ENCODE results near the gene RNF141. TPM values are rescaled to one million over a fixed set of nuclear protein-coding genes. Genes with fewer than 3 reads are reported as not detected.

Gene RNF141
- total and polyA plus RNA-seq, 2 experiments from 2014 or later, result 35.9 to 46.9 TPM

GRCh38 chr11:10542776-10543175, 1.8 kb upstream of the RNF141 start:
- H4K20me1 ChIP-seq (ENCODE audit: insufficient read depth), result no peaks in the 10 kb centered on the region; the same call in 1 of the 2 replicates
- H3K9me3 ChIP-seq (ENCODE audit: low read depth), result no peaks in the 10 kb centered on the region
- peaks cover 28% of the 10 kb centered on the region for H3K79me2 ChIP-seq (ENCODE audit: insufficient read depth)
- no peaks in the 10 kb centered on the region for H3K9me2 ChIP-seq (ENCODE audit: insufficient read depth)
- H3K4me1 ChIP-seq (ENCODE audit: insufficient read depth), result peaks cover 21% of the 10 kb centered on the region
- H3F3A ChIP-seq (ENCODE audit: insufficient read depth), result 0 out of 2 replicates have a peak, but pooled peaks cover 5% of the 10 kb centered on the region
- H3K4me3 ChIP-seq, result no peak overlapping the region
- H3K9ac ChIP-seq, result no peak overlapping the region
- WGBS, 2 experiments (ENCODE audit: low coverage in 1 of 2, low lambda C conversion rate in 2 of 2, missing lambda C conversion rate in 2 of 2), result 94 to 96% methylated on average over 3 of the region's 3 CpGs
- no peak overlapping the region for H3K27ac ChIP-seq
- H3K27me3 ChIP-seq (replicated peaks; ENCODE audit: insufficient read depth), result no peaks in the 10 kb centered on the region
- H2AFZ ChIP-seq, result no peak overlapping the region
- no peak overlapping the region for H3K4me2 ChIP-seq (ENCODE audit: unreplicated experiment)
- DNase-seq, result no peak
- in situ Hi-C loops (cut with MboI), result no loop called here
- no peaks in the 10 kb centered on the region for H3K36me3 ChIP-seq (ENCODE audit: low read depth)
- TF ChIP-seq EZH2phosphoT487 (IDR thresholded peaks at IDR 0.05; ENCODE audit: insufficient read depth, low read depth) (no peak), EZH2 (IDR thresholded peaks at IDR 0.05; ENCODE audit: insufficient read depth, poor library complexity, severe bottlenecking) (no peak)

GRCh38 chr11:10541561-10541930, 559 bp upstream of the RNF141 start:
- Histone ChIP-seq H3K9me3 (ENCODE audit: low read depth) (no peaks in the 10 kb centered on the region), H3K79me2 (ENCODE audit: insufficient read depth) (peaks cover 40% of the 10 kb centered on the region), H3K9me2 (ENCODE audit: insufficient read depth) (no peaks in the 10 kb centered on the region), H3K9ac (peak overlapping the region; percentile 88), H2AFZ (peak overlapping the region; percentile 90), H3K4me2 (ENCODE audit: unreplicated experiment) (peak overlapping the region; percentile 72), H3K4me1 (ENCODE audit: insufficient read depth) (peaks cover 21% of the 10 kb centered on the region), H3K27me3 (replicated peaks; ENCODE audit: insufficient read depth) (no peaks in the 10 kb centered on the region), H3K27ac (peak overlapping the region; percentile 72), H3F3A (ENCODE audit: insufficient read depth) (0 out of 2 replicates have a peak, but pooled peaks cover 5% of the 10 kb centered on the region), H3K36me3 (ENCODE audit: low read depth) (no peaks in the 10 kb centered on the region), H4K20me1 (ENCODE audit: insufficient read depth) (no peaks in the 10 kb centered on the region; the same call in 1 of the 2 replicates), H3K4me3 (peak overlapping the region; percentile 92)
- no peak for TF ChIP-seq EZH2 (IDR thresholded peaks at IDR 0.05; ENCODE audit: insufficient read depth, poor library complexity, severe bottlenecking)
- no peak for TF ChIP-seq EZH2phosphoT487 (IDR thresholded peaks at IDR 0.05; ENCODE audit: insufficient read depth, low read depth)
- DNase-seq, result peak; percentile 17
- WGBS, 2 experiments (ENCODE audit: low coverage in 1 of 2, low lambda C conversion rate in 2 of 2, missing lambda C conversion rate in 2 of 2), result 14 to 16% methylated on average over 5 of the region's 5 CpGs
- in situ Hi-C loops (cut with MboI), result no loop called here

GRCh38 chr11:10540546-10540914, 457 bp downstream of the RNF141 start:
- Histone ChIP-seq H3K27me3 (replicated peaks; ENCODE audit: insufficient read depth) (no peaks in the 10 kb centered on the region), H4K20me1 (ENCODE audit: insufficient read depth) (no peaks in the 10 kb centered on the region; the same call in 1 of the 2 replicates), H3K9me3 (ENCODE audit: low read depth) (no peaks in the 10 kb centered on the region), H3K9ac (peak overlapping the region; percentile 88), H3K79me2 (ENCODE audit: insufficient read depth) (peaks cover 50% of the 10 kb centered on the region), H3K4me3 (peak overlapping the region; percentile 92), H3F3A (ENCODE audit: insufficient read depth) (0 out of 2 replicates have a peak, but pooled peaks cover 5% of the 10 kb centered on the region), H2AFZ (peak overlapping the region; percentile 64), H3K36me3 (ENCODE audit: low read depth) (no peaks in the 10 kb centered on the region), H3K9me2 (ENCODE audit: insufficient read depth) (no peaks in the 10 kb centered on the region), H3K4me2 (ENCODE audit: unreplicated experiment) (peak overlapping the region; percentile 99), H3K27ac (peak overlapping the region; percentile 72), H3K4me1 (ENCODE audit: insufficient read depth) (peaks cover 21% of the 10 kb centered on the region)
- no peak for TF ChIP-seq EZH2phosphoT487 (IDR thresholded peaks at IDR 0.05; ENCODE audit: insufficient read depth, low read depth)
- no peak for TF ChIP-seq EZH2 (IDR thresholded peaks at IDR 0.05; ENCODE audit: insufficient read depth, poor library complexity, severe bottlenecking)
- in situ Hi-C loops (cut with MboI), result no loop called here
- WGBS, 2 experiments (ENCODE audit: low coverage in 1 of 2, low lambda C conversion rate in 2 of 2, missing lambda C conversion rate in 2 of 2), result 1% methylated on average over 23 to 25 of the region's 25 CpGs
- no peak for DNase-seq

GRCh38 chr11:10539339-10539738, 1.6 kb downstream of the RNF141 start:
- Histone ChIP-seq H3K27ac (0 out of 2 replicates have a peak overlapping the region, but pooled peaks have one; percentile 0), H3K4me1 (ENCODE audit: insufficient read depth) (peaks cover 21% of the 10 kb centered on the region), H3K4me2 (ENCODE audit: unreplicated experiment) (peak overlapping the region; percentile 99), H3K9ac (peak overlapping the region; percentile 11; the same call in 1 of the 2 replicates), H3K4me3 (peak overlapping the region; percentile 92), H3K9me3 (ENCODE audit: low read depth) (no peaks in the 10 kb centered on the region), H3K36me3 (ENCODE audit: low read depth) (no peaks in the 10 kb centered on the region), H3K79me2 (ENCODE audit: insufficient read depth) (peaks cover 62% of the 10 kb centered on the region), H3K9me2 (ENCODE audit: insufficient read depth) (no peaks in the 10 kb centered on the region), H2AFZ (no peak overlapping the region), H3K27me3 (replicated peaks; ENCODE audit: insufficient read depth) (no peaks in the 10 kb centered on the region), H4K20me1 (ENCODE audit: insufficient read depth) (no peaks in the 10 kb centered on the region; the same call in 1 of the 2 replicates), H3F3A (ENCODE audit: insufficient read depth) (0 out of 2 replicates have a peak, but pooled peaks cover 5% of the 10 kb centered on the region)
- TF ChIP-seq EZH2phosphoT487 (IDR thresholded peaks at IDR 0.05; ENCODE audit: insufficient read depth, low read depth) (no peak), EZH2 (IDR thresholded peaks at IDR 0.05; ENCODE audit: insufficient read depth, poor library complexity, severe bottlenecking) (no peak)
- DNase-seq, result peak; percentile 18
- in situ Hi-C loops (cut with MboI), result no loop called here

All from GM23248 (cell line).